Erythroblast (primary cell): ENCODE data around the gene CHAF1A.

Experiments used
- GATA1 ChIP-seq: IDR thresholded peaks from 2 replicates; pipeline ENCODE4 v1.6.1; 2011; ENCODE audit warnings: low read depth, mild to moderate bottlenecking, control low read depth, low read length, moderate library complexity
- POLR2A ChIP-seq: IDR thresholded peaks from 2 replicates; pipeline ENCODE4 v1.6.1; 2011; ENCODE audit warnings: mild to moderate bottlenecking, low read length

GRCh38 chr19:4456476-4456842, 54.0 kb downstream of the CHAF1A start:
- no peak for TF ChIP-seq POLR2A
- TF ChIP-seq GATA1, result no peak
